ENCODE data around the gene PGS1.

The PGS1 gene

DNA sequence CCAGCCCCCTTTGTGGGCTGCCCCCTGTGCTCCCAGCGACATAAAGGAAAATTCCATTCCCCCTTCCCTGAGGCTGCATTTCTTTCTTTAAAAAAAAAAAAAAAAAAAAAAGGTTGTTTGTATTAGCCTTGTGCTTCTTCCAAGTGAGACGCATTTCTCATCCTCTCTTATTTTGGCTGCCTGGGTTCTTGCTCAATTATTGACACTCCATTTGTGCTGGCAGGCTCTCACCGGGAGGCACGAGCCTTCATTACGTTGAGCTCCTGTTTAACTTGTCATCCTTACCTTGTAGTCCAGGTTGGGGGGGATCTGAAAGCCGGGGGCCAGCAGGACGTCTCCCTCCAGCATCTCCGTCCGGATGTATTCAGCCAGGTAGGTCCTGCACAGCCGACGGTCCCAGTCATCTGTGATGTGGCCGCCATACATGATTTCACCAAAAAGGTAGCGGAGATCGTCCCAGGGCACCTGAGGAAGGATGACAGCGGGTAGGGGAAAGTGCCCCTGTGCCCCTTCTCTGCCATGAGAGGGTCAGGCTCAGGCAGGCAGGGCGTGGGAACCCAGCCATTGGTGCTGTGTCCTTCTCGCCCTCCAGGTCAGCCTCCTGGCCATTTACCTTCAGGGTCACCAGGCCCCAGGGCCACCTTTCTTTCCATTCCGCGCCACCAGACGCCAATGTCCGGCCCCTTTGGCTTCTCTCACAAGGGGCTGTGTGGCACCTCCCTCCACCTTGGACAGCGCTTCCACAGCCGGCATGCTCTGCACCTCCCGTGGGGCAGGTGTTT lies 50.6 kb downstream of the PGS1 start:
- DNase-seq = no peak

DNA sequence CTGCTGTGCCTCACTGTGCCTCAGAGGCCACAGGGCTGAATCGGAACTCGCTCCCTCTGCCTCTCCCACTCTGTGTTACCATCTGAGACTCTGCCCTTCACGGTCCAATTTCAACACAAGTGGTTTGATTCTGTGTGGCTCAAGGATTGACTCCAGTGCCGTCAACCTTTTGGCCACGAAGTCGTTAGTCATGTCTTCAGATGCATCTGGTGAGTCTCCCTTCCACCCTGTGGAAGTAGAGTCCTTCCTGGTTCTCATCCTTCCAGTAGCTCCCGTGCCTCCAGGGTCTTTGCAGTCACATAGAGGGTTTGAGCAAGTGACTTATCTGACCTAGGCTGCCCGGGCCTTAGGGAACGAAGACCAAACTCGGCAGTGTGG lies 51.2 kb downstream of the PGS1 start:
- no peak for DNase-seq

DNA sequence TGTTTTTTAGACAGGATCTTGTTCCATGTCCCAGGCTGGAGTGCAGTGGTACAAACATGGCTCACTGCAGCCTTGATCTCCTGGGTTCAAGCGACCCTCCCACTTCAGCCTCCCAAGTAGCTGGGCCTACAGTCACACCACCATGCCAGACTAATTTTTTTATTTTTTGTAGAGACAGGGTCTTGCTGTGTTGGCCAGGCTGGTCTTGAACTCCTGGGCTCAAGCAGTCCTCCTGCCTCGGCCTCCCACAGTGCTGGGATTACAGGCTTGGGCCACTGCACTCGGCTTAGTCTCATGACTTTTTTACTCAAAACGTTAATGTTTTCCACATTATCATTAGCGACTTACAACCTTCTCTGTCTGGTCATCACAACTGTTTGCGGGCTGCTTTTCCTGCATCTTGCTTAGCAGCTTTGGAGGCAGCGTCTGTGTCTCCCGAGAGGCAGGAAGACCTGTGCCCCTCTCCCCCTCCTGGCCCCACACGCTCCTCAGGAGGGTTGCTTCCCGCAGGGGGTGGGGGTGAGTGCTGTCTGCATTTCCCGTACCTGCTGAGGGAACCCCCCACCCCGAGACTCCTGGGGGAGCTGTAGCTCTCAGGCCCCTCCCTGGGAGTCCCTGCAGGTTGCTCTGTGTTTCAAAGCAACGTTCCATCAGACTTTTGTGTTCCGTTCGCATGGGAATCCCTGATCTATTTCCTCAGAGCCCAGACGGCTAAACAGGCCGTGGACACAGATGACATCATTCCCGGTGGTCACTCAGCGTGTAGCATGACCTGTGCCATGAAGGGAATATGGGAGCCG lies 52.6 kb downstream of the PGS1 start:
- no peak for DNase-seq

DNA sequence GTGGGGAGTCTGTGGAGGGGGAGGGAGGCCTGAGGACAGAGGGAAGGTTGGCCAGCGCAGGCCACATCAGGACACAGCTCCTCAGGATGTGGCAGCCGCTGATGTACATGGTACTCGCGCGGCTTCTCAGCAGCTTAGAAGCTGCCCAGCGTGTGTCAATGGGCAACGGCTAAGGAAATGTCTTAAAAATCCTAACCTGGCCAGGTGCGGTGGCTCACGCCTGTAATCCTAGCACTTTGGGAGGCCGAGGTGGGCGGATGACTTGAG lies 53.2 kb downstream of the PGS1 start:
- no peak for DNase-seq

DNA sequence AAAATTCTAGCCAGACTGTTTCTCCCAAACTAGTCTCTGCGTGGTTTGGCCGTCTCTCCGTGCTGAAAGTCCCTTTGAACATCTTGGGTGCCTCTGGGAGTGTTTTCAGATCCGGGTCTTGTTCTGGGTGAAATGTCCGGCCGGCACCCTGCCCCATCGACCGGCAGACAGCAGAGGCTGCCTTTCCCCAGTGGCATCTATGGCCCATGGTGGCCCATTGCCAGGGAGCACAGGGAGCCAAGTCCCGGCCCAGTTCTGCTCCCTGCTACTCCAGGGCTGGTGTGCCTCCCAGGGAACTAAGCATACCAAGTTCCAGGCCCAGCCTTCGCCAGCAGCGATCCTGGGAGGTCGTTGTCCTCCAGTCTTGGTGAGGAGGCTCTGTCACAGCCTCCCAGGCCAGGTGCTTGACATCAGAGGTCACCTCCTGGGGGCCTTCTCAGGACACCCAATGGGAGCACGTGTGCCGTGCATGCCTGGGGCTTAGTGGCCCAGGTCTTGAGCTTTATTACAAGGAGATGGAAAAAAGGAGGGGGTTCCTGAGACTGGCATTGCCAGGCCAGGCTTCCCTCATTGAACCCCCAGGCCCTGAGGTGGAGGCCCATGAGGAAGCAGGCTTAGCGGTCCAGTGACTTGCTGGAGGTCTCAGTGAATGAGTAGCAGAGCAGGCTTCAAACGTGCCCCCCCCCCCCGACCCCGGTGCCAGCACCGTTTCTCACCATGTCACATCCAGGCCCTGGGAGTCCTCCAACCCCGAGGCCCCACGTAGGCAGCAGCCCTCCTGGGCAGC lies 54.0 kb downstream of the PGS1 start:
- no peak for DNase-seq

DNA sequence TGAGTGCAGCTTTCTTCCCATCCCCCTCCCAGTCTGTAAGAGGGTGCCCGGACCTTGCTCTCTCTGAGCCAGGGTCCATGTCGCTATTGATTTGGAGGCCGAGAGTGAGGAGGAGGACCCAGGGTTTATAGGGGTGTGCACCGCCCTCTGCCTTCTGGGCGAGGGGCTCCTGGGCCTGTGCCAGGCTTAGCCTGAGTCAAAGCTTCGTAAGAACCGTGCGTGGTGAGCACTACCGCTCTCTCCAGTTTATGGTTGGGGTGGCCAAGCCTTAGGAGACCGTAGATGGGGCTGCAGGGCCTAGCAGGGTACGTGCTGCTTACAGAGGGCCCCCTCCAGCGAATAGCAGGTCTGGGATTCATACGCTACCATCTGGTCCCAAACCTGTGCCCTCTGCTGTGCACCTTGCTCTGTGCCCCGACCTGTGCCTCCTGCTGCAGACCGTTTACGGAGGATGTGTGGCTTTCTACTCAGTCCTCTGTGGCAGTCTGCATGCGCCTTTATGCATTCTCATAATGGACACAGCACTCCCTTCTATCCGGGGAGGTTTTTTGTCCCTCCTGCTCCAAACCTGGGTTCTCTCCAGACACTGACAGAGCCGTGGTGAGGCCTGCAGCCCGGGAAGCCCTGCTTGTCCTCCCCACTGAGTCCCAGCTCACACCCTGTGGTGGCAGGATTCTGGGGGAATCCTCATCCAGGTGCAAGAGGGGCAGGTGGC lies 54.7 kb downstream of the PGS1 start:
- DNase-seq = no peak

DNA sequence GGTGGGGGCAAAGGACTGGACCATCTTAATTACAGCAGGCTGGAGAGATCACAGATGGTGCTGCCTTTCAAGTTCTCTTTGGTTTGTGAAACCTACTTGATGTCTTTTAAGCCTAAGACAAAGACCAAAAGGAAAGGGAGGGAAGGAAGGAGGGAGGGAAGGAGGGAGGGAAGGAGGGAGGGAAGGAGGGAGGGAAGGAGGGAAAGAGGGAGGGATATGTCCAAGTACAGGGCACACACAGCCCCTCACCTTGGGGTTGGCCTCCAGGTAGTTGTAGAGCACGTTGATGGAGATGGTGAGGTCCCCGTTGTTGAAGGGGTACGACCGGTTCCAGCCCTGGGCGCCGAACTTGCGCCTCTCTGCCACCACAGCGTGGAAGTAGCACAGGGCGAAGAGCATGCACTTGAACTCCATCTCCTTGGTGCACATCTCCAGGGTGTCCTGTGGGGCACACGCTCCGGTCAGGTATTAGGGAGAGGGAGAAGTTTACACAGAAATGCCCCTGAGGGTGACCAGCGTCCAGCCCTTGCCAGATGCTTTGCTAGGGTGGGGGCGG lies 55.4 kb downstream of the PGS1 start:
- no peak for DNase-seq

DNA sequence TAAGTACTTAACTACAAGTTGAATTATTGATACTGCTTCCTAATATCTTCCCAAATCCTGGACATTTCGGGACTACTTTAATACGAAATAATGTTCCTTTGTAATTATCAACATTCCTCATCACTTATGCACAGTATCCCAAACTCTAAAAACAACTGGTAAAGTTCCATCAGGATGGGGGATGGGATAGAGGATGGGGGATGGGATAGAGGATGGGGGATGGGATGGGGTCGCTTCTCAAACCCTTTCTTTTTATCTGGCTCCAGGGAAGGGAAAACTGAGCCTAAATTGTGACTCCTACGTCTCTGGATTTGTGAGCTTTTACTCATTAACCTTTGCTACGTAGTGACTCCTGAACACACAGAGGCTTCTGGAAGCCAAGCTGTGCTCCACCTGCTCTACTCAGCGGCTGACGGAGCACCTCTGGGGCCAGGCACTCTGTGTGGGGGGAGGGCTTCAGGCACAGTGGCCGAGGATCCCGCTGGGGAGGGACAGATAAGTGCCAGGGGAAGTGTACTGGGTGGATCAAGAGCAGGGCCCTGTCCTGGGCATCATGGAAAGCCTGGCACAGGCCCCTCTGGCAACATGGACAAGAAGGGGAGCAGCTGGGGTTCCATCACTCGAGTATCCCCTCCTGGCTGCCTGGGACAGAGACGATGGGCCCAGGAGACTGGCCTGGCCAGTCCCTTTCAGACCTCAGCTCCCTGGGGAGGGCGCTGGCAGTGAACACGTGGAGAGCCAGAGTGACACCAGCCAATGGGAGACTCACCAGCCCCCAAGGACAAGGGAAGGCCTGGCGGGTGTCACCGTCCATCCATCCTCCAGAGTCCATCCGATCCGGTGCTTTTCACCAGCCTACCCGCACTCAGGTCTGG lies 56.2 kb downstream of the PGS1 start:
- DNase-seq = no peak

DNA sequence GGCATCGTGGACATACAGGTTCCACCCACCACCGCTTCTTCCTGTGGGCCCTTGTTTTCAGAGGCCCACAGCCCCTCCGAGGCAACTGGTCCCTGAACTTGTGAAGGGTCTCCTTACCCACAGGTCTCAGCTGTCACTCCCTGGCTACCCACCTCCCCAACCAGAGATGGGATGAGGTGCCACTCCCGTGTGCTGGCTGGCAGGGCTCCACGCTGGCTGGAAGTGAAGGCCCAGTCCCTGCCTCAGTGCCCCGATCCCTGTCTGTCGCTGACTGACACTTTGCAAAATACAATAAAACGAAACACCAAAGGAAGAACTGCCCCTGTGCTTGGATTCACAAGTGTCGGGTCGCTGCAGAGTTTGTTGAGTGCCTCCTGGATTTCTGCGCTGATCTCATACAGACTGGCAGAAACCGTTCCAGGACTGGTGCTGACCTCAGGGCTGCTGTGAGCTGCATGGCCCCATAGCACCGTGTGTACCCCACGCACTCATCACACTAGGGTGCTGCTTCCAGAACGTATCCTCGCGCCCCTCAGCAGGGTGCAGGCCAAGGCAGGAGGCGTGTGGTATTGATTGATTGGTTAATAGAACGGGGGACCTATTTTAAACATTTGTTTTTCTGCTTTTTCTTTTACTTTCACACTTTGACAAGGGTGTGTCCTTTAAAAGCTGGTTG lies 57.0 kb downstream of the PGS1 start:
- no peak for DNase-seq

DNA sequence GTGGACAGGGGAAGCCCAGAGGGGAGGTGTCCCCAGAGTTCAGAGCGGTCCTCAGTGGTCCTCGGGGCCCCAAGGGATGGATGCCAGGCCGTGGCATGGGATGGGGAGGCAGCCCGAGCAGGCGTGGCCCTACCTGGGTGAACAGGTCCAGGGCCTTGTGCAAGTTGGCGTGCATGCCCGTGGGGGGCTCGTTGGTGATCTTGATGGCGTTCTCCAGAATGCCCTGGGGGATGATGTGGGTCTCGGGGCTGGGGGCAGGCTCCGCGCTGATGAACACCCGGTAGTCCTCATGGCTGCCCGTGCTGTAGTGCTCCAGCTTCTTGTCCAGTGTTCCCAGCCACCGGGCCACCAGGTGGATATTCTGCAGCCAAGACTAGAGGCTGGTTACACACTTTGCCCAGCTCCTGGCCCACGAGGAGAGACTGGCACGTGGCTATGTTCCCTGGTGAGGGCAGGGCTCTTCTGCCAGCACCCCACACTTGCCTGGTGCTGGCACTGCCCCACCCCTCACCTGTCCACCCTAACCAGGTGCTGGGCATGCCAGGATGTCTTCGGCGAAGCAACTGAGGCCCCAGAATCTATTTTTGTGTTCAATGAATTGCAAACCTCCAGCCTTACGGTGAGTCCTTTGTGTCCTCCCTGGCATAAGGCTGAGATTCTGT lies 59.2 kb downstream of the PGS1 start:
- no peak for DNase-seq

DNA sequence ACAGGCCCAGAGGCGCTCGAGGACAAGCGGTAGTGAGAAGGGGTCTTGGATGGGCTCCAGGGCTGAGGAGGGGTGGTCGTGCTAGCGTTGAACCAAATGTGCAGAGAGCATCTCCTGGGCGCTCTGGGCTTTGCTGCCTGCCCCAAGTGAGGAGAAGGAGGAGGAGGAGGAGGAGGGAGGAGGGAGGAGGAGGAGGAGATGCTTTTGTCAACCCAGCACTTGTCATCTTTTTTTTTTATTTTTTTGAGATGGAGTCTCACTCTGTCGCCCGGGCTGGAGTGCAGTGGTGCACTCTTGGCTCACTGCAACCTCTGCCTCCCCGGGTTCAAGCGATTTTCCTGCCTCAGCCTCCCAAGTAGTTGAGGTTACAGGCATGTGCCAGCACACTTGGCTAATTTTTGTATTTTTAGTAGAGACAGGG lies 59.8 kb downstream of the PGS1 start:
- no peak for DNase-seq

DNA sequence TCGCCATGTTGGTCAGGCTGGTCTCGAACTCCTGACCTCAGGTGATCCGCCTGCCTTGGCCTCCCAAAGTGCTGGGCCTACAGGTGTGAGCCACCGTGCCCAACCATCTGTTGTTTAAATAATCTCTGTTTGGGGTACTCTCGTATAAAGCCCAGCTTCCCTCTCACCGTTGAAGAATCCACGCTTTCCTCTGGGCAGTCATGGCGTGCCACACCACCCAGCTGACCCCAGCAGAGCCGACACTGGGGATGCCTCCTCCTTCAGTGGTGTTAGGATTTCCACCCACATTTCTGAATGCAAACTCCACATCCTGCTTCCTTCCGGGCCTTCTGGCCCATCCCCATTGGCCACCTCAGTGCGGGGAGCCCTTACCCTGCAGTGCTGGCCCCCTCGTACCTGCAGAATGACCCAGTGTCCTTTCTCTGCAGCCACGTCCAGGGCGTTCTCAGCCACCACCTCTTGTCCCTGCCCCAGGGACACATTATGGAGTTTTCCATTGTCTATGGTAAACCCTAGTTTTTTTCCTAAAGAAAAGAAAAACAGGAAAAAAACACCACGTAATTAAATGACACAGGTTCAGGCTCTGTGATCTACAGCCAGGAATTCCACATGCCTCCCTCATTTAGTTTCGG lies 60.4 kb downstream of the PGS1 start:
- no peak for DNase-seq

DNA sequence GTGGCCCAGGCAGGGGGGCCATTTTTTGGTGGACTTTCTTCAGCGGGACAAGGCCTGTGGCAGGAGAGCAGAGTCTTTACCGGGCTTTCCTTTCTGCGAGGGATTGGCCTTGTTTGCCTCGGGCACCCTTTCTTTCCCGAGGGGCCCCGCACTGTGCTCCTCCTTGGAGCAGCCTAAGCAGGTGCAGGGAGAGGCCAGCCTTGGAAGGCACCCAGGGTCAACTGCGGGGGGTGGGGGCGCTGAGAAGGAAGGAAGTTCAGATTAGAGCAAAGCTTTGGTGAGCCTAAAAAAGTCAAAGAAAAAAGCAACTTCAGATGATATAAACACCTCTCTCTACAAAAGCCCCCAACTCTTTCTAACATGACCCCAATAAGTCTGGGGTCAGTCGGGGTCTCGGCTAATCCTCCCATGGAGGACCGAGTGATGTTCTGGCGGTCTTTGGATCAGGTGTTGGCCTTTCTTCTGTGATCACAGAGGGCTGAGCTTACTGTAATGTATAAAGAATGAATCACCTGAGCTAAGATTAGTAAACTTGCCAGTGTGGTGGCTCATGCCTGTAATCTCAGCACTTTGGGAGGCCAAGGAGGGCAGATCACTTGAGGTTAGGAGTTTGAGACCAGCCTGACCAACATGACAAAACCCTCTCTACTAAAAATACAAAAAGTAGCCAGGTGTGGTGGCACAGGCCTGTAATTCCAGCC lies 63.0 kb downstream of the PGS1 start:
- DNase-seq = no peak

DNA sequence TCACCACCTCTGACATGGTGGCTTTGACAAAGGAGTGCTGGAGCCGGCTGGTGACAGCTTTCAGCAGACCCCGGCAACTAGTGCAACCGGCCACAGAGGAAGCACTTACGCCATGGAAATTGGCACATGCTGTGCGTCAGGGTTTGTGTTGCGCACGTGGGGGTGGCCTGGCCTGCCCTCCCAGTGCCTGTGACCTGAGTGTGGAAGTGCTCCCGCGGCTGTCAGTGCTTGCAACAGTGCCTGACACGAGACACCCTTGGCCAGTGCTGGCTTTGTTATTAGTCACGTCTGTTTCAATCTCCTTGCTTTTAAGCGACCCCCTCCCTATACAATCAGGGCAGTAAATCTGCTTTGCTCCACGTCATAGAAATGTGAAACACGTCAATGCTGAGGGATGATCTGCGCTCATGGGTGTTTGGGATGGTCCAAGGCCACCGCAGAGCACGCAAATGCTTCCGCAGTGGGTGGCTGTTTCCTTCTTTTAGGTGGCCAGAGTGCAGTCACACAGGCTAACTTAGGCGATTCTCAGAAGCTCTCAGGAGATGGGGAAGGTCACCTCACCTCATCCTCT lies 64.3 kb downstream of the PGS1 start:
- DNase-seq = peak; percentile 69

DNA sequence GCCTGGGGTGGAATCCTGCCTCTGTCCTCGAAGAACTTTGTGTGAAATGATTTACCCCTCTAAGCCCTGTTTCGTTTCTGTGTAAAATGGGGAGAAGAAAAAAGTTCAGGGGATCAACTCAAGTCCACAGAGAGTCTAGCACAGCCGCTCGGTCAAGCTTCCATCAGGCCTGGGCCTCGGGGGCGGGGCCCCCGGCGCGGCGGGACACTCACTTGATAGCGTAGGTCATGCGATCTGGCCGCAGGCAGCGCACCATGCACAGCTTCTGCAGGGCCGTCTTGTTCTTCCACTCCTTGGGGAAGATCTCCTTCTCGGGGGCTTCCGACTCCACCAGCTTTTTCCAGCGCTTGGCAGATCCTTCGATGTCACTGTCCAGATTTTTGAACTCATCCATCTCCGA lies 65.9 kb downstream of the PGS1 start:
- no peak for DNase-seq

DNA sequence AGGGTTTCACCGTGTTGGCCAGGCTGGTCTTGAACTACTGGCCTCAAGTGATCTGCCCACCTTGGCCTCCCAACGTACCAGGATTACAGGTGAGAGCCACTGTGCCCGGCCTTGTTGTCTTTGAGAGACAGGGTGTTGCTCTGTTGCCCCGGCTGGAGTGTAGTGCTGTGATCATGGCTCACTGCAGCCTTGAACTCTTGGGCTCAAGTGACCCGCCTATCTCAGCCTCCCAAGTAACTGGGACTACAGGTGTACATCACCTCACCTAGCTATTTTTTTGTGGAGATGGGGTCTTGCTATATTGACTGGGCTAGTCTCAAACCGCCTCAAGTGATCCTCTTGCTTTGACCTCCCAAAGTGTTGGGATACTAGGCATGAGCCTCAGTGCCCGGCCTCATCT lies 68.4 kb downstream of the PGS1 start:
- no peak for DNase-seq

DNA sequence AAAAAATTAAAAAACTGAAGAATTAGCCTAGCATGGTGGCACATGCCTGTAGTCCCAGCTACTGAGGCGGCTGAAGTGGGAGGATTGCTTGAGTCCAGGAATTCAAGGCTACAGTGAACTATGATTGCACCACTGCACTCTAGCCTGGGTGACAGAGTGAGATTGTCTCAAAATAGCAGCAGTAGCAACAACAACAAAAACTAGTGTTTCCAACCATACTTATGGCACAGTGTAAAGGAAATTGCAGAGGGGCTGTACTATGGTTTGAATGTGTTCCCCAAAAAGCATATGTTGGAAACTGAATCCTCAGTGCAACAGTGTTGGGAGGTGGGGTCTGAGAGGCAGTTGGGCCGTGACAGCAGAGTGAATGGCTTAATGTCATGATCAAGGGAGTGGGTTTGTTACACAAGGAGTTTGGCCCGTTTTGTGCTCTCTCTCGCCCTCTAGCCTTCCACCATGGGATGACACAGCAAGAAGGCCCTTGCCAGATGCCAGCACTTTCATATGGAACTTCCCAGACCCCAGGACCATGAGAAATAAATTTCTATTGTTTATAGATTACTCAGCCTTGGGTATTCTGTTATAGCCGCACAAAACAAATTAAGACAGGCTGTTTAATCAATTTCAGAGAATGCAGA lies 70.0 kb downstream of the PGS1 start:
- no peak for DNase-seq

DNA sequence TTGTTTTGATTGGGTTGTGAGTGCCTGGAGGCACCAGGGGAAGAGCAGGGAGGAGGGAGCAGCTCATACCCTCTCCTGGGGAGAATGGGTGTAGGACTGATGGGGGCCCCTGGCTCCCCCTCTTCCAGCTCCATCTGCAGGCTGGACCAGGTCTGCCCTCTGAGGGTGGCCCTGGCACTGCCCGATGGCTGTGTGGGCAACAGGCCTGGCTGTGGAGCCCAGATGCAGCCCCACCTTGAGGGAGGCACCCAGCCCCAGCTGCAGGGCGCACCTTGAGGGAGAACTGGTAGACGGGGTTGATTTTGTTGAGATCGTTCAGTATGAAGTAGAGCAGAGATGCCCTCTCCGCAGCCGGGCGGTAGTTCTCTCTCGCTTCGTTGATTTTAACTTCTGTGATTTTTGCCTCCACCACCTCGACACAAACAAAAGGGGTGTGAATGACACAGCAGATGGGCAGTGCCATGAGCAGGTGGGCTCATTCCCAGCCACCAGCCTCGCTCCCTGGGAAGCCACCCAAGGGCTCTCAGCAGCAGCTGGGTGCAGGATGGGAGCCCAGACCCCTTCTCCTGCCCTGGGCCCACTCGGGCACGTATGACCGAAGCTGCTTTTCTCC lies 71.6 kb downstream of the PGS1 start:
- DNase-seq = no peak

Measured in left hindlimb (tissue), 1 donor.